Gastrocnemius medialis (tissue), 4 donors: ENCODE measurements around the gene CERS1. TPM values are rescaled to one million over a fixed set of nuclear protein-coding genes. Genes with fewer than 3 reads are reported as not detected.

ENCODE experiments used
- ATAC-seq, 2 donors: fragments of 150-250 bp; one replicate each; pipeline ENCODE4 v1.9.1; 2016
- DNase-seq, 2 donors: peaks; one replicate each; pipeline ENCODE4 v3.0.0-alpha.2; 2019
- H3K27ac ChIP-seq, 4 donors: fragments of 200-600 bp; sonication (generic); 1 replicate in 1 of 4; 2 replicates in 3 of 4; pipeline ENCODE4 v1.5.1; 2016 to 2018; ENCODE audit warnings: mild to moderate bottlenecking in 2 of 4, moderate library complexity in 1 of 4
- H3K27me3 ChIP-seq, 3 donors: fragments of 200-600 bp; sonication (generic) in 2 of 3; 1 replicate in 1 of 3; 2 replicates in 2 of 3; pipeline versions ENCODE4 v1.5.1 to v1.6.0; 2016 to 2019; ENCODE audit warnings: mild to moderate bottlenecking in 1 of 3, moderate library complexity in 1 of 3
- H3K36me3 ChIP-seq, 2 donors: fragments of 200-600 bp; sonication (generic) in 1 of 2; one replicate each; pipeline ENCODE4 v1.5.1; 2017 to 2018
- H3K4me1 ChIP-seq, 2 donors: fragments of 200-600 bp; sonication (generic) in 1 of 2; one replicate each; pipeline ENCODE4 v1.5.1; 2016 to 2017; ENCODE audit warnings: mild to moderate bottlenecking in 2 of 2
- H3K4me3 ChIP-seq, 4 donors: fragments of 200-600 bp; sonication (generic) in 3 of 4; 1 replicate in 1 of 4; 2 replicates in 3 of 4; pipeline ENCODE4 v1.5.1; 2016 to 2019; ENCODE audit warnings: mild to moderate bottlenecking in 2 of 4
- H3K9me3 ChIP-seq, 3 donors: fragments of 200-600 bp; sonication (generic) in 2 of 3; 1 replicate in 1 of 3; 2 replicates in 2 of 3; pipeline ENCODE4 v1.5.1; 2016 to 2019
- POLR2A ChIP-seq, 2 donors: fragments of 450-650 bp; IDR thresholded peaks; one replicate each; pipeline ENCODE4 v1.6.1; 2017; ENCODE audit warnings: antibody characterized with exemption in 2 of 2, mild to moderate bottlenecking in 2 of 2, moderate library complexity in 2 of 2
- in situ Hi-C, 4 donors: fragments of 200-750 bp; cut with MboI; loops; one replicate each; pipeline versions ENCODE4 v1.15.0 to v1.8.0; 2017; ENCODE audit warnings: low sequenced_read_pairs in 4 of 4
- intact Hi-C: fragments of 100-400 bp; cut with DNase I; formaldehyde crosslinking; loops from one replicate; pipeline ENCODE4 v1.15.1; 2023; ENCODE audit warnings: low total_unique reads
- total RNA-seq, 4 donors: library from RNA; depleted of rRNA; stranded (reverse); fragments of >200 nt; gene quantifications; one replicate each; pipeline versions ENCODE4 v1.1.0 to v1.2.3, GENCODE V29; 2016
- TF ChIP-seq, protein P1 (sequence below), 5 experiments: fragments of 450-650 bp in 3 of 5; fragments of 200-600 bp in 2 of 5; sonication (generic) in 2 of 5; IDR thresholded peaks in 4 of 5; conservative IDR thresholded peaks in 1 of 5; 1 replicate in 4 of 5; 2 replicates in 1 of 5; pipeline ENCODE4 v1.5.1; 2016 to 2019; ENCODE audit warnings: antibody characterized with exemption in 5 of 5, mild to moderate bottlenecking in 3 of 5, moderate library complexity in 3 of 5

Gene CERS1
- total RNA-seq, 4 donors from 2014 or later, result 1.1 to 6.9 (median 3.3) TPM

GRCh38 chr19:18839465-18840287, 56.3 kb downstream of the CERS1 start:
- intact Hi-C loops, result no loop called here
- no peak overlapping the region for H3K4me3 ChIP-seq
- in situ Hi-C loops, result loop anchor here in 3 of 4 donors (10.0 to 25.0 kb wide), 4 partner anchors 245 to 385 kb away; partner anchors contain the start of gene REX1BD (in 1 of the 3)
- H3K9me3 ChIP-seq, result no peaks in the 10 kb centered on the region
- H3K4me1 ChIP-seq, result peaks cover 66 to 75% of the 10 kb centered on the region in 2 donors
- no peak overlapping the region for H3K27ac ChIP-seq
- no peaks in the 10 kb centered on the region for H3K27me3 ChIP-seq
- ATAC-seq, result no peak
- TF ChIP-seq POLR2A (IDR thresholded peaks at IDR 0.05), result no peak
- TF ChIP-seq, protein P1, sequence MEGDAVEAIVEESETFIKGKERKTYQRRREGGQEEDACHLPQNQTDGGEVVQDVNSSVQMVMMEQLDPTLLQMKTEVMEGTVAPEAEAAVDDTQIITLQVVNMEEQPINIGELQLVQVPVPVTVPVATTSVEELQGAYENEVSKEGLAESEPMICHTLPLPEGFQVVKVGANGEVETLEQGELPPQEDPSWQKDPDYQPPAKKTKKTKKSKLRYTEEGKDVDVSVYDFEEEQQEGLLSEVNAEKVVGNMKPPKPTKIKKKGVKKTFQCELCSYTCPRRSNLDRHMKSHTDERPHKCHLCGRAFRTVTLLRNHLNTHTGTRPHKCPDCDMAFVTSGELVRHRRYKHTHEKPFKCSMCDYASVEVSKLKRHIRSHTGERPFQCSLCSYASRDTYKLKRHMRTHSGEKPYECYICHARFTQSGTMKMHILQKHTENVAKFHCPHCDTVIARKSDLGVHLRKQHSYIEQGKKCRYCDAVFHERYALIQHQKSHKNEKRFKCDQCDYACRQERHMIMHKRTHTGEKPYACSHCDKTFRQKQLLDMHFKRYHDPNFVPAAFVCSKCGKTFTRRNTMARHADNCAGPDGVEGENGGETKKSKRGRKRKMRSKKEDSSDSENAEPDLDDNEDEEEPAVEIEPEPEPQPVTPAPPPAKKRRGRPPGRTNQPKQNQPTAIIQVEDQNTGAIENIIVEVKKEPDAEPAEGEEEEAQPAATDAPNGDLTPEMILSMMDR (IDR thresholded peaks at IDR 0.05 in 4 of 5, conservative IDR thresholded peaks at IDR 0.05 in 1 of 5), result no peak
- no peak for DNase-seq
- peaks cover 0 to 8% of the 10 kb centered on the region in 2 donors for H3K36me3 ChIP-seq

- intact Hi-C loops (loop anchor here (5.0 kb wide), 1 partner anchor 242 kb away; no protein-coding TSS in a partner anchor), in situ Hi-C loops (loop anchor here in 2 of 4 donors (25.0 kb wide), 2 partner anchors 247 to 372 kb away; partner anchors contain the start of gene REX1BD (in 1 of the 2))
- ATAC-seq (no peak), DNase-seq (no peak)
- Histone ChIP-seq H3K4me3 (peak overlapping the region in 1 of 4 donors; percentile 79), H3K4me1 (peaks cover 49 to 60% of the 10 kb centered on the region in 2 donors), H3K27ac (no peak overlapping the region), H3K36me3 (peaks cover 0 to 8% of the 10 kb centered on the region in 2 donors), H3K9me3 (no peaks in the 10 kb centered on the region), H3K27me3 (no peaks in the 10 kb centered on the region)
- TF ChIP-seq, protein P1 (IDR thresholded peaks at IDR 0.05 in 4 of 5, conservative IDR thresholded peaks at IDR 0.05 in 1 of 5), result no peak
- TF ChIP-seq POLR2A (IDR thresholded peaks at IDR 0.05), result no peak
Measured at GRCh38 chr19:18834644-18834984, 61.3 kb downstream of the CERS1 start.

DNA sequence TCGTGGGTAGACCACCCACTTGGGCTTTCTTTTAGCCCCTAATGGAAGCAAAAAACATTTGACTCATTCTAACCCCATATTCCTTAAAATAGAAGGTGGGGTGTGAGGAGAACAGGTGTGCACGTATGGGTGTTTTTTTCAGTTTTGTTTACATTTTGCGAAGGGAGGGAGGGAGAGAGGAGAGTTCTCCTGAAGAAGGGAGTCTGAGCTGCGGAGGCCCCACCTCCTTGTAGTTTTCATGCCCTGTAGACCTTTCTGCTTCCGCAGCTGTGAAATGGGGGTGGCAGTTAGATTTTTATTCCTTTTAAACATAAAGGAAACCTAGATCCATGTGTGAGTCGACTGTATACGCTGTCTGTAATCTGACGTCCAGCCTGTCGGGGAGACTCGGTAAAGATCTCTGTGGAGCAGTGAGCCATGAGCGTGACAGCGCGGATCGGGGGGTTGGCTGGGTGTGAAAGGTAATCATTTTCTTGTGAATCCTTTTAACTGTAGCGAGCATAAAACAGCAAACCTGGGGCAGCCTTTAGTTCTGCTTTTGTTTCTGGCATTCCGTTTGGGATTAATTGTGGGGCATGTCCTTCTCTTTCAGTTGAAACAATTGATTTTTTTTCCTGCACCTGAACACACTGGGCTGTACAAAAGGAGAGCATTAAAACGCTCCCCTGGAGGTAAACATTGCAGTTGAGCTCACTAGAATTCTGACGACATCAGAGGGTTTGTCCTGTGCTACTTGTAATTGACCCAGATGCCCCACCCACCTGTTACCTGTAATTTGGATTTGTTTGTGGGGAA, 61.9 kb downstream of the CERS1 start:
- TF ChIP-seq, protein P1 (IDR thresholded peaks at IDR 0.05 in 4 of 5, conservative IDR thresholded peaks at IDR 0.05 in 1 of 5), result no peak
- no peak for TF ChIP-seq POLR2A (IDR thresholded peaks at IDR 0.05)
- Histone ChIP-seq H3K4me3 (peak overlapping the region; percentile 78 to 96 (median 83)), H3K27me3 (no peaks in the 10 kb centered on the region), H3K36me3 (peaks cover 0 to 8% of the 10 kb centered on the region in 2 donors), H3K9me3 (no peaks in the 10 kb centered on the region), H3K27ac (peak overlapping the region in 1 of 4 donors; percentile 77), H3K4me1 (peaks cover 44 to 54% of the 10 kb centered on the region in 2 donors)
- no peak for DNase-seq
- ATAC-seq, result no peak
- in situ Hi-C loops, result loop anchor here in 2 of 4 donors (25.0 kb wide), 2 partner anchors 247 to 372 kb away; partner anchors contain the start of gene REX1BD (in 1 of the 2)
- intact Hi-C loops, result loop anchor here (5.0 kb wide), 1 partner anchor 242 kb away; no protein-coding TSS in a partner anchor

DNA sequence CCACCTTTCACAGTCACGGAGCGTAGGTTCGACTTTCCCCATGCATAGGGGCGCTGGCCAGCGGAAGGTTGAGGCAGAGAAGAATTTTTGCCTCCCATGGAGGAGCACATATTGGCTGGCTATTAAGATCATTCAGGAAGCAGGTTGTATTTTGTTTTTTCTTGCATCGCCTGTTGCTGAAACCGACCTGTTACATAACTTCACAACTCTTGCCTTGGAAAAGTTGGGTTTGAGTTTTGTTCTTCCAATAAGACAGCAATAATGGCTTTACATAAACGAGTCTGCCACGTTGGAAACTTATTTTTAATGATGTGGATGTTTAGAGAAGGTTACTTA, 62.8 kb downstream of the CERS1 start:
- Histone ChIP-seq H3K4me3 (peak overlapping the region; percentile 78 to 96 (median 83)), H3K27ac (peak overlapping the region; percentile 70 to 94 (median 84)), H3K36me3 (peaks cover 0 to 8% of the 10 kb centered on the region in 2 donors), H3K27me3 (no peaks in the 10 kb centered on the region), H3K4me1 (peaks cover 34 to 46% of the 10 kb centered on the region in 2 donors), H3K9me3 (no peaks in the 10 kb centered on the region)
- ATAC-seq (no peak), DNase-seq (no peak)
- TF ChIP-seq POLR2A (IDR thresholded peaks at IDR 0.05), result no peak
- TF ChIP-seq, protein P1 (IDR thresholded peaks at IDR 0.05 in 4 of 5, conservative IDR thresholded peaks at IDR 0.05 in 1 of 5), result no peak
- in situ Hi-C loops, result loop anchor here in 2 of 4 donors (25.0 kb wide), 2 partner anchors 246 to 371 kb away; partner anchors contain the start of gene REX1BD (in 1 of the 2)
- intact Hi-C loops, result loop anchor here (5.0 kb wide), 1 partner anchor 241 kb away; no protein-coding TSS in a partner anchor
